Loucy (cell line): ENCODE data around the gene BAIAP2L1.
"Not testable (repeated sequence)": the region's sequence is repeated elsewhere in the genome, so short reads cannot be mapped to it uniquely, and the experiment has no call there.

Experiments
- H2AFZ ChIP-seq: fragments of 200-600 bp; sonication (generic); 2 replicates; pipeline ENCODE4 v1.6.0; 2016; ENCODE audit warnings: antibody characterized with exemption, mild to moderate bottlenecking, low read length, moderate library complexity
- H3F3A ChIP-seq: fragments of 200-600 bp; 2 replicates; pipeline ENCODE4 v1.6.0; 2016; ENCODE audit warnings: antibody characterized with exemption, low read depth, mild to moderate bottlenecking
- H3K27me3 ChIP-seq: fragments of 200-600 bp; sonication (generic); 2 replicates; pipeline ENCODE4 v1.6.1; 2014; ENCODE audit warnings: low read length, mild to moderate bottlenecking; ENCODE audit not compliant: insufficient read depth, poor library complexity, severe bottlenecking
- H3K36me3 ChIP-seq: fragments of 200-600 bp; sonication (generic); 2 replicates; pipeline ENCODE4 v1.6.1; 2016; ENCODE audit warnings: low read length; ENCODE audit not compliant: insufficient read depth
- H3K4me1 ChIP-seq: fragments of 200-600 bp; sonication (generic); 2 replicates; pipeline ENCODE4 v1.5.1; 2014; ENCODE audit warnings: low read length, mild to moderate bottlenecking; ENCODE audit not compliant: insufficient read depth, poor library complexity, severe bottlenecking
- H3K4me2 ChIP-seq: fragments of 200-600 bp; sonication (generic); 2 replicates; pipeline ENCODE4 v1.6.0; 2014; ENCODE audit warnings: antibody characterized with exemption, low read length, low read depth, mild to moderate bottlenecking; ENCODE audit not compliant: poor library complexity, severe bottlenecking
- H3K4me3 ChIP-seq: fragments of 200-600 bp; sonication (generic); 2 replicates; pipeline ENCODE4 v1.5.1; 2014; ENCODE audit warnings: low read length, mild to moderate bottlenecking, mixed read lengths; ENCODE audit not compliant: poor library complexity, severe bottlenecking
- H3K79me2 ChIP-seq: fragments of 200-600 bp; sonication (generic); 2 replicates; pipeline ENCODE4 v1.6.1; 2014; ENCODE audit warnings: low read length; ENCODE audit not compliant: insufficient read depth
- H3K9ac ChIP-seq: fragments of 200-600 bp; sonication (generic); 2 replicates; pipeline ENCODE4 v1.6.0; 2014; ENCODE audit warnings: mild to moderate bottlenecking, low read depth, low read length, moderate library complexity; ENCODE audit not compliant: poor library complexity, severe bottlenecking
- H3K9me2 ChIP-seq: fragments of 200-600 bp; sonication (generic); replicated peaks from 2 replicates; pipeline ENCODE4 v1.6.1; 2016; ENCODE audit warnings: low read depth, low read length, mixed read lengths
- H3K9me3 ChIP-seq: fragments of 200-600 bp; sonication (generic); 2 replicates; pipeline ENCODE4 v1.6.1; 2014; ENCODE audit warnings: mild to moderate bottlenecking, antibody characterized with exemption, low read length, low read depth; ENCODE audit not compliant: insufficient read depth
- H4K20me1 ChIP-seq: fragments of 200-600 bp; sonication (generic); 2 replicates; pipeline ENCODE4 v1.6.0; 2014; ENCODE audit warnings: antibody characterized with exemption, low read length, mild to moderate bottlenecking; ENCODE audit not compliant: insufficient read depth, poor library complexity, severe bottlenecking
- EZH2phosphoT487 ChIP-seq: fragments of 200-600 bp; IDR thresholded peaks from 2 replicates; pipeline ENCODE4 v1.6.1; 2018; ENCODE audit warnings: antibody characterized with exemption, mild to moderate bottlenecking, moderate library complexity, borderline replicate concordance
- TF ChIP-seq, protein P1 (sequence below): fragments of 200-600 bp; sonication (generic); conservative IDR thresholded peaks from 2 replicates; pipeline ENCODE4 v1.5.1; 2014; ENCODE audit warnings: mild to moderate bottlenecking, antibody characterized with exemption, low read length

The BAIAP2L1 gene

DNA sequence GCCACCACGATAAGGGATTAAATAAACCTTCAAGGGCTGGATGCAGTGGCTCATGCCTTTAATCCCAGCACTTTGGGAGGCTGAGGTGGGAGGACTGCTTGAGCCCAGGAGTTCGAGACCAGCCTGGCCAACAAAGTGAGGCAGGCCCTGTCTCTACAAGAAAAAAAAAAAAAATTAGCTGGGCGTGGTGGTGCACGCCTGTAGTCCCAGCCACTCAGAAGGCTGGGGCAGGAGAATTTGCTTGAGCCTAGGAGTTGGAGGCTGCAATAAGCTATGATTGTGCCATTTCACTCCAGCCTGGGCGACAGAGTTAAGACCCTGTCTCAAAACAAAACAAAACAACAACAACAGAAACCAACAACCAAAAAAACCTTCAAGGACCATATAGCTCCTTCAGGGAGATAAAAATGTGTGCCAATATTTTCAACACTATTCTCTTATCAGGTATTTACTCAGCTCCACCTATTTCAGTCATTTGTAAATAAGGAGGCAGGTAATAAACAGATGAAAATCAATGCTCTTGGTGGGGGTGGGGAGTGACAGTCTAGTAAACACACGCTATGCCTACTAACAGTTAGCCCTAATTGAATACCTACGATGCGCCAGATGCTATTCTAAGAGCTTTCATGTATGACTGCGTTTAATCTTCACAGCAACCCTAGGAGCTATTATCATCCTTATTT lies 13.2 kb downstream of the BAIAP2L1 start:
- Histone ChIP-seq H3K4me3 (no peak overlapping the region), H3F3A (no peaks in the 10 kb centered on the region), H3K4me2 (no peak overlapping the region), H3K9me3 (no peaks in the 10 kb centered on the region), H3K9me2 (no peaks in the 10 kb centered on the region), H4K20me1 (no peaks in the 10 kb centered on the region), H3K4me1 (no peaks in the 10 kb centered on the region), H2AFZ (no peak overlapping the region), H3K79me2 (no peaks in the 10 kb centered on the region), H3K27me3 (no peaks in the 10 kb centered on the region), H3K9ac (no peak overlapping the region), H3K36me3 (no peaks in the 10 kb centered on the region)
- no peak for TF ChIP-seq EZH2phosphoT487
- TF ChIP-seq, protein P1, sequence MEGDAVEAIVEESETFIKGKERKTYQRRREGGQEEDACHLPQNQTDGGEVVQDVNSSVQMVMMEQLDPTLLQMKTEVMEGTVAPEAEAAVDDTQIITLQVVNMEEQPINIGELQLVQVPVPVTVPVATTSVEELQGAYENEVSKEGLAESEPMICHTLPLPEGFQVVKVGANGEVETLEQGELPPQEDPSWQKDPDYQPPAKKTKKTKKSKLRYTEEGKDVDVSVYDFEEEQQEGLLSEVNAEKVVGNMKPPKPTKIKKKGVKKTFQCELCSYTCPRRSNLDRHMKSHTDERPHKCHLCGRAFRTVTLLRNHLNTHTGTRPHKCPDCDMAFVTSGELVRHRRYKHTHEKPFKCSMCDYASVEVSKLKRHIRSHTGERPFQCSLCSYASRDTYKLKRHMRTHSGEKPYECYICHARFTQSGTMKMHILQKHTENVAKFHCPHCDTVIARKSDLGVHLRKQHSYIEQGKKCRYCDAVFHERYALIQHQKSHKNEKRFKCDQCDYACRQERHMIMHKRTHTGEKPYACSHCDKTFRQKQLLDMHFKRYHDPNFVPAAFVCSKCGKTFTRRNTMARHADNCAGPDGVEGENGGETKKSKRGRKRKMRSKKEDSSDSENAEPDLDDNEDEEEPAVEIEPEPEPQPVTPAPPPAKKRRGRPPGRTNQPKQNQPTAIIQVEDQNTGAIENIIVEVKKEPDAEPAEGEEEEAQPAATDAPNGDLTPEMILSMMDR: no peak

DNA sequence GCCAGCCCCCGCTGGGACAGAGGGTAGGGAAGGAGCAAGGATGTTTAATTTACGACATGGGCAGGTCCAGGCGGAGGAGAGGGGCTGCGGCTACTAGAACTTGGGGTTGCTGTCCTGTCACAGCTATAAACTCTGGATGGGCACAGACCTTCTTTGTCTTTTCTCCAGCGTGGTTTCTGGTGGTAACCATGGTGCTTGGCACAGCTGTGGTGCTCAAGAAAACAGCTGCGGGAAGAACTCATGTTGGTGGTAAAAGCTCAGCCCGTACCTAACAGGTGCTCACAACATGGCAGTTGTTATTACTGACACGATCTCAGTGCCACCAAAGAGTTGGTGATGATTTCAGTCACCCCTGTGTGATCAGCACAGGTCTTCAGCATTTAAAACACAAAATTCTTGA lies 13.8 kb downstream of the BAIAP2L1 start:
- TF ChIP-seq, protein P1: no peak
- TF ChIP-seq EZH2phosphoT487: no peak
- no peaks in the 10 kb centered on the region for H4K20me1 ChIP-seq
- H3K9me3 ChIP-seq: no peaks in the 10 kb centered on the region
- H3K79me2 ChIP-seq: no peaks in the 10 kb centered on the region
- no peak overlapping the region for H2AFZ ChIP-seq
- H3K4me3 ChIP-seq: no peak overlapping the region
- H3K4me2 ChIP-seq: no peak overlapping the region
- no peaks in the 10 kb centered on the region for H3K27me3 ChIP-seq
- no peaks in the 10 kb centered on the region for H3K9me2 ChIP-seq
- H3K4me1 ChIP-seq: no peaks in the 10 kb centered on the region
- H3K9ac ChIP-seq: no peak overlapping the region
- H3K36me3 ChIP-seq: no peaks in the 10 kb centered on the region
- no peaks in the 10 kb centered on the region for H3F3A ChIP-seq

DNA sequence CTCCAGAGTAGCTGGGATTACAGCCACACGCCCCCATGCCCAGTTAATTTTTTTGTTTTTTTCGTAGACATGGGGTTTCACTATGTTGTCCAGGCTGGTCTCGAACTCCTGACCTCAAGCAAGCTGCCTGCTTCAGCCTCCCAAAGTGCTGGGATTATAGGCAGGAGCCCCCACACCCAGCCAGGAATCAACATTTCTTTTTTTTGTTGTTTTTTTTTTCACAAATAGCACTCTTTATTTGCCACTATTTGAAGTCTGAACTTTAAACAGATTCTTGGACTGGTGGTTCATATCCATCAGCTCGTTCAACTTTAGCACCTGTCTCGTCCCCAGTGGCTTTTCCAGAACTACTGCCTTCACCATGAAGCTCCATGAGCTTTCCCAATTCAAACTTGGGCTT lies 15.4 kb downstream of the BAIAP2L1 start:
- not testable (repeated sequence) for H3K9me2 ChIP-seq, H3K9ac ChIP-seq, H3K27me3 ChIP-seq, H3K36me3 ChIP-seq, H3K4me1 ChIP-seq, H3K4me2 ChIP-seq, H3K79me2 ChIP-seq, H3F3A ChIP-seq, H3K4me3 ChIP-seq, H2AFZ ChIP-seq, H3K9me3 ChIP-seq, H4K20me1 ChIP-seq

DNA sequence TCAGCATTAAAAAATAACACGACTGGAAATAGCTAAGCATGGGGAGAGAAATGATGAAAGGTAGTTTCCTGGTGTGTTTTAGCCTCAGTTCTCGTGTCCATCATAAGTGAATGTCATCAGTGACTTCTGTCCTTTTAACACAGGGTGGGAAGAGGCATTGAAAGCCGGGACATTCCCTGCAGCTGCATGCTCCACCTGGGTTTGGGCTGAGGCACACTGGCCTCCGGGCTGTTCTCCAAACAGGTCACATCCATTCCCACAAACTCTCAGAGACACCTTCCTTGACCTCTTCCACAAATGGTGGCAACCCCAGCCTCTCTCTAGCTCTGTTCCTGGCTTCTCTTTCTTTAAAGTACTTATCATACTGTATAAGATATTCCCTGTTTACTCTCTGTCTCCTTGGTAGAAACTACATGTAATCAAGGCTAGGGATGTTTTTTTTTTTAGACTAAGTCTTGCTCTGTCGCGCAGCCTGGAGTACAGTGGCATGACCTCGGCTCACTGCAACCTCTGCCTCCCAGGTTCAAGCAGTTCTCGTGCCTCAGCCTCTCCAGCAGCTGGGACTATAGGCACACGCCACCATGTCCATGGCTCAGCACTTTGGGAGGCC lies 22.6 kb downstream of the BAIAP2L1 start:
- no peak overlapping the region for H2AFZ ChIP-seq

More for the DNA sequence above, 22.6 kb downstream of the BAIAP2L1 start:
- H3K9me2 ChIP-seq: no peaks in the 10 kb centered on the region
- H4K20me1 ChIP-seq: no peaks in the 10 kb centered on the region
- no peaks in the 10 kb centered on the region for H3F3A ChIP-seq
- no peak overlapping the region for H3K9ac ChIP-seq
- no peaks in the 10 kb centered on the region for H3K9me3 ChIP-seq
- H3K4me3 ChIP-seq: no peak overlapping the region
- no peaks in the 10 kb centered on the region for H3K79me2 ChIP-seq
- no peak overlapping the region for H3K4me2 ChIP-seq
- no peaks in the 10 kb centered on the region for H3K27me3 ChIP-seq
- TF ChIP-seq, protein P1: no peak
- TF ChIP-seq EZH2phosphoT487: no peak
- H3K36me3 ChIP-seq: no peaks in the 10 kb centered on the region
- H3K4me1 ChIP-seq: no peaks in the 10 kb centered on the region
